Right renal pelvis (tissue), 4 donors: ENCODE data around the gene DENND11. TPM values are rescaled to one million over a fixed set of nuclear protein-coding genes. Genes with fewer than 3 reads are reported as not detected.
"Not testable (repeated sequence)": the region's sequence is repeated elsewhere in the genome, so short reads cannot be mapped to it uniquely, and the experiment has no call there.

Source experiments
- DNase-seq, 4 donors: peaks; one replicate each; pipeline ENCODE4 v3.0.0-alpha.2; 2013; ENCODE audit warnings: low read depth in 4 of 4, low spot score in 3 of 4, missing footprints in 1 of 4
- polyA plus RNA-seq, 4 donors: library from polyadenylated mRNA; unstranded; fragments of 120-200 nt; gene quantifications; one replicate each; pipeline ENCODE4 v1.2.1, GENCODE V29; 2013; ENCODE audit not compliant: insufficient read length in 4 of 4

DENND11 gene
- polyA plus RNA-seq, 4 donors = 24.8 to 30.9 (median 27.7) TPM

DNA sequence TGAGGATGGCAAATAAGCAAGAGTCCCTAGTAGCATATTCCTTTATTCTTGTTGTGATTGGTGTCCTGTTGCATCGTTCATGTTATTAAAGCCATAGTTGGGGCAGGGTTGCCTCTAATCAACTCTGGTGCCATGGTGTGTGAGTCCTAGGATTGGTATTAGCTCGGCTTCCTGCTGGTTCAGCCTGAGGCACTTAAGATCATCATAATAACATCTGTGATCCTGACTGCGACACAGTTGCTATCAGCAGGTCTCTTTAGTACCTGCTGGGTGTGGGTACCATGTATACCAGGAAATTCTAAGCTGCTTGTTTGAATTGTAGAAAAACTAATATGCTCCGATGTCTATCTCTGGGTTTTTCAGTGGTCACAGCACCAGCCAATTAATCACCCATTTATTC, 7.8 kb upstream of the DENND11 start:
- no peak for DNase-seq

DNA sequence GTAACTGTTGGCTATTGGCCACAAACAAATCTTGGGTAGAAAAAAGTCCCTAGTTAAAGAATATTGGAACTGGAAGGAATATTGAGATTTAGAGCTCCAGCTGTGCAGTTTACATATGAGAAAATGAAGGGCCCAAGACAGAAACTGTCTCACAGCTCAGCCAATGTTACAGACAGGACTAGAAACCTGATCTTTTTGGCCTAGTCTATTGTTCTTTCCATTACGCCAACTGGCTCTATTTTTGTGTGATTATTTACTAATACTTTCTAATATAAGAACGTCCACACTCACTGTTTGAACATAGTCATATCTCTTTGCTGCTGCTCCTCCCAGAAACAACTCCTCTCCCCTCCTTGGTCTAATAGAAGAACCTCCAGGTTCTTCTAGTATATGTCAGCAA, 7.4 kb upstream of the DENND11 start:
- no peak for DNase-seq

DNA sequence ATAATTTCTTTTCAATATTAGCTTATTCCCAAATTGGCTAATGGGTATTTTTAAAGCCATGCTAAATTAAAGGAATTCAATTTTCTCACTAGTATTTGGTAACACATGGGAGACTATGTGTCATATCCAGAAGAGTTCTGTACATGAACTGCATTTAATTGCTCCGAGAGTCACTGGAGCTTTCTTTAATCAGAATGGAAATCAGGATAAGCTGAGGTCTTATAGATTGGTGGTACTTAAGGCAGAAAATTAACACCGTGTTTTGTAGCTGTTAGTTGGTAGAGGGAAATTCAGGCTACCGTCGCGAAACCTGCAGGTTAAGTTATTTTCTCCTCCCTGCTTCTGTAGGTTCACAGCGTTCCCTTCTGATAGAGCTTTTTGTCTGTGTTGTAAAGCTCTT, 6.4 kb upstream of the DENND11 start, which contains the start of gene WEE2:
WEE2 (plus strand) TSS at position 3 of the 400 bp plus-strand sequence. CDS start 406 bp downstream, outside the sequence.
- no peak for DNase-seq

DNA sequence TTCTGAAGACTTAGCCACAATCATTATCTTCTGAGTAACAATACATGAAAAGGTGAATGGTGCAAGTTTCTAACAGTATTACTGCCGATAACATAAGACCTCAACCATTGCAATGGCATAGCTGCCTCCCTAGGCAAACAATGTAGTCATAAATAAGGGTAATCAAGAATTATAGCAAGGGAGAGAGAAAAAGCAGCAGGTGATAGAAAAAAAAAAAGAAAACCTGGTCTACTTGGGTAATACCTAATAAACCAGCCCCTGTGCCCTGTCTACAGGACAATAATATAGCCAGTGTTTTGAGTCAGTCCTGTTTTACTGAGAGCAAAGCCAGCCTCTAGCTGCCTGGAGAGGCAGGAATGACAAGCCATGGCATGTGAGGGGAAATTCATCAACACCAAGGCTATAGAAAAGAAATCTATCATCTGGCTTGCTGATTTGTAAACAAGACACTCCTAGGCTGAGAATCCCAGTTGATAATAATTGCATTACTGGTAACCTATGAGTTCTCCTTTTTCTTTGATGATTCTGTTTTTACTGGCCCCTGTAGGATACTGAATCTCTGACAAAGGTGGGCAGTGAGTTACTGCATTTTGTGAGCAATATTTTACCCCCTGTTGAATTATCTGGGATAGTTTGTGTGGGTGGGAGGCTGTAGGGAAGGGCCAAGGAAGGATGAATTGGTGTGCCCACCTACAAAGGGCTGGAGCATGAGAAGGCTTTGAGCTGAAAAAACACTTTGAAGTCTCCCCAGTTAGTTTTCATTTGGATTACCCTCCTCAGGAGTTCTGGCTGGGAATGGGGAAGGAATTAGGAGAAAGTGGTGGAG, 4.5 kb upstream of the DENND11 start:
- no peak for DNase-seq

DNA sequence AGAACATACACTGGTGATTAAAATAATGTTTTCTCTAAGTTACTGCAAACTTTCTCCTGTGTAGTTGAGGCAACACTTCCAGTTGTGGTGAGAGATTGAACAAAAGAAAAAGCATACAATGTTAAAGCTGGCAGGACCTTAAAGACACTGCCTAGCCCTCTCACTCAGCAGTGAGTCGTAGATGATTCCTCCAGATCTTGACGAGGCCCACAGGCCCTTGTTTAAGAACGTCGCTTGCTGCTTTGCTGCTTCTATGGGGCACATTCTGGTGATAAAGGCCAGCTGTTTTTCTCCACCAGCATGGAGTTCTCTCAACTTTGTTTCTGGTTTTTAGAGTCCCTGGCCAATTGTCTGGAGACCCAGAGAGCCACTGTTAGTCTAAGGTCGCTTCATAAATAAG, 2.8 kb upstream of the DENND11 start:
- DNase-seq = no peak

DNA sequence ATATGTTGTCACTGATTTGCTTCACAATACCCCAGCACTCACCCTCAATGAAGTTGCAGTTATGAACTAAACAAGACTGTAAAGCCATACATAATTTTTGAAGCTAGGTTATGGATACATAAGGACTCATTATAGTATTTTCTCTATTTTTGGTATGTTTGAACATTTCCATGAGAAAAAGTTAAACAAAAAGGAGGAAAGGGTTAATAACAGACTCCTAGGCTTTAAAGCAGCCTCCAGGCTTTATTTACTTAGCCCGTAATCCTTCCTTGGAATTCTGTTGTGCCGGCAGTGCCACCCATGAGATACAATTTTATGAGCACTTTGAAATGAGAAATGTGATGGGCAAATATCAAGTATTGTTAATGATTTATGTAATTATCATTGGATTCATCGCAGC, 2.1 kb upstream of the DENND11 start:
- DNase-seq = no peak

DNA sequence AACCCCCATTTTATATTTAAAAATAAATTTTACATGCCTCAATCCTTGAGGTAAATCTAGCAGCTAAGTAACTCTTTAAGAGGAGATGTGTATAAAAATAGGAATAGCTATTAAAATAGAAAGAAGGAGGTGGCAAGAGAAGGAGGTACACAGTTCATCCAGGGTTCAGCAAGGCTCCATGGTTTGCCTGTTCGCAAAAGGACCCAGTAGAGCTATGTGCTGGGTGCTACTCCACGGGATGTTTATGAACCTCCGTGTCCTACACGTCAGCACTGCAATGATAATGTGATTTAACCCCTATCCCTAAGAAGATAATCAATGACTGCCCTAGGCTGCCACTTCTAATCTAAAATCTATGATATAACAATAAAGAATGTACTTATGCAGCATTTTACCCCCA, 926 bp upstream of the DENND11 start:
- DNase-seq = no peak

DNA sequence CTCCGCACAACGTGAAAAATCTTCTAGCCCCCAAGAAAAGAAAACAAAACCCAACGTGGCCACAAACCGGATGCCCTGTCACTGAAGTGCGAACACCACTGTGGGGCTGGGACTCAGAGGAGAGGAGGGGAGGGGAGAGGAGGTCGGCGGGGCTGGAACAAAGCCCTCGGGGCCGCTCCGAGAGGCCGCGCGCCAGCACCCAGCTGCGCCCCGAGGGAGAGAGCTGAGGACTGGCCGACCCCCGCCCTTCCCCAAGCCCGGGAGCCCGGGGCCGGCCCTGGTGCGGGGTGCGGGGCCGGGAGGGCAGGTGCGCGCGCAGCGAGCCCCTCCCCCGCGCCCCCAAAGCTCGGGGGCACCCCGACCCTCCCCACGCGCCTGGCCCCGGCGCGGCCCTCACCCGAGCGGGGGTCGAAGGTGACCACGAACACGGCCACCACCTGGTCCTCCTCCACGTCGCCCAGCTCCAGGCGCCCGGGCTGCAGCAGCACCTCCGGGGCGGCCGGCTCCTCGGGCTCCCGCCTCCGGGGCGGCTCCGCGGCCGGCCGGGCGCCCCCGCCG, 398 bp downstream of the DENND11 start:
- DNase-seq = no peak

DNA sequence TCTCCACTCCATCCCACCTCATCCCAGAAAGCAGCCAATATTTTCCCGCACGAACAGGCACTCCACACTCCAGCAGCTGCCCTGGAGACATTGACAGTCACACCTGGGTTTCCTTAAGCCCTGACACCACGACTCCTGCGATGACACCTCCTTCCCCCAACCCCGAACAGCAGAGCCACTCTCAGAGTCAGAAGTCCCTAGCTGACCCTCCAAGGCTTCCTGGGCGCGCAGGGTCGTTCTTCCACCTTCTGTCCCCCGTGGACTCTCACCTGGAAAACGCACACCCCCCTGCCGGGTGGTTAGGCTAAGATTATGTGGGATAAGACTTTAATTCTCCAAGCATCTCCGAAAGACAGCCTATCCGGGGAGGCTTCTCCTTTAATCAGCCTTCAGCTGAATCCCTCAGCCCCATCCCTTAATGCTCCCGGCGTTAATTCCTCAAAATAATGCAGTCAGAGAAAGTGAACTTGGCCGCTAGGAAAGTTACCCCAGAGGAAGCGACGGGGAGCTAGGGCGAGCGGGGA, 1.1 kb downstream of the DENND11 start:
- DNase-seq = no peak

DNA sequence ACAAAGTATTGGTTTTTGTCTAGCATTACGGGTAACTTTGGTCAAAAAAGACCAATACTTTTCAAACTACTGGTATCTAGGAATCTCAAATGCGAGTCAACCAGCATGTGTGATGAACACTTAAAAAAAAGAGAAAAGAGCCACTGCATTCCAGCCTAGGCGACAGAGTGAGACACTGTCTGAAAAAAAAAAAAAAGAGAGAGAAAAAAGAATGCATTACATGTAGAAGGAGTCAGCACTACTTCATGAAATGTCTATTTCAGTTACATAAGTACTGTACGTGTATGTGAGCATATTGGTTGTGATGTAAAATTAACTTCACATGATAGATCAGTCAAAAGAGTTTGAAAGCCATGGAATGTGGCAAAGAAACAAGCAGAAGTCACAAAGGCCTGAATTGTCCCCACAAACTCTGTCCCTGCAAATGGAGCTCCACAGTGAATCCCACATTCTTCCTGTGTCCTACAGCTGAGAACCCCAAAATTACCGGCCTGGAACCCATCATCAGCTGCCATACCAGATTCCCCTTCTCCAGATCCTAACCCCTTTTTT, 1.6 kb downstream of the DENND11 start:
- DNase-seq = no peak

DNA sequence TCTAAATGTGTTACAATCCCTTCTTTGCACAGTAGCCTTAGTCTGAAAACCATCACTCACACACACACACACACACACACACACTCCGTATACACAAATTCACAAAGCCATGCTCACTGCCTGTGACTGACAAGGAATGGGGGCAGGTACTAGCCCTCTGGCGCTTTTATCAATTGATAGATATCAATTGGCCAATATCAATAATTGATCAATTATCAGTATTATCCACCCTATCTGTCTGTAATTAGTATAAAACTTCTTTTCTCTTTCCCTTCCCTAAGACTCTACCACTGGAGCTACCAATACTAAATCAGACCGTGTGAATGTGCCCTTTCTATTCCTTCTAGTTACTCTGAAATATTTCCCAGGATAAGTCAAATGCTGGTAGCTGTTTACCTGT, 2.1 kb downstream of the DENND11 start:
- no peak for DNase-seq

DNA sequence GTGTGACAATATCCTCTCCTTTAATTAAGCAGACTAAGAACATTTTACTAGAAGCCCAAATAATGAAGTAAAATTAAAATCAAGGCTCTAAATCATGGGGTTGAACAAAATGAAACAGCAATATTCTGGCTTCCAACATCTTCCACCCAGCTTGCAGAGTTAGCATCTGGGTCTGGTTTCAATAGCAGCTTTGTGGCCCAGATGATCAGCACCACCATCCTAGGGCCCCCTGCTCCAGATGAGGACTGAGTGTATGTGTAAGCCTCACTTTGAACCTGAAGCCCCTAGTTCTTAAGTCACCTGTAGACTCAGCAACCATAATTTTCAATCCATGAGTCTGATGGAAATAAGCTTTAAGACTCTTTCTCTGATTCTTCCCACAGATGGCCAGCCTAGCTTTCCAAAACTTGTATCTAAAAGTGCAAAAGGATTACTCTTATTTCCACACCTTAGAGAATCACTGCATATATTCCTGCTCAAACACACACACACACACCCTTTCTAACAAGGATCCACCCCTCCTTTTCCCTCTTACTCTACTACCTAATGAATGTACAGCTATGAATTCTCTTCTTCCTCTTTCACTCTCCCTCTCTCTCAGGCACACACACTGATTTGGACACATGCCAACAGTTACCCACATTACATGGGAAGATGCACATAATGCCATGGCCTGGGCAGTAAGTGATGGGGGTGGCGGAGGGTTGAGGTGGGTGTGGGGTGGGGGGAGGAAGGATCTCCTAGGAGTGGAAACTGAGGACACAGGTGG, 3.5 kb downstream of the DENND11 start:
- no peak for DNase-seq

DNA sequence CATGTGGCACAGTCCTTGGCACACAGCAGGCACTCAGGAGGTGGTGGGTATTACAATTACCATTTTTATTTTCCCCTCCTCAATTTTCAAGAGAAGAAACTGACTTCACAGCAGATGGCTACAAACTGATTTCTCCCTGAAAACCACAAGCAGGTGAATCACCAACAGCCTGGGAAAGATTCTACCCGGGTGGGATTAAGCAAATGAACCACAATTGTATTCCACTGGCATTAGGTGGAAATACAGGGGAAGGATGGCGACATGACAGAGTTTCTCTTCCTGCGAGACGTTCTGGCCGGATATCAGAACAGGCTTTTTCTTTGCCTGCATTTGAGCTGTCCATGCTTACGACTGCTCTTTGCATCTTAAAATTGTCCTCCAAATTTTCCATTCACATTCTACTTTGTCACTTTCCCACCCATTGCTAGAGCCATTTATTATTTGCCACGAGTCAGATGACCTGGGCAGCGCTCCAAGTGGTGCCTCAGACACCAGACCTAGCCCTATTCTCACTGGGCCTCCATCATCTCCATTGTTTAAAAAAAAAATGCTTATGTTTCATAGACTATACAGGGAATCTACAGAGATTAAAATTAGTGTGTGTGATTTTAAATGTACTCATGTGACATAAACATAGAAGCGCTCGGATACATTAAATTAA, 4.6 kb downstream of the DENND11 start:
- no peak for DNase-seq

DNA sequence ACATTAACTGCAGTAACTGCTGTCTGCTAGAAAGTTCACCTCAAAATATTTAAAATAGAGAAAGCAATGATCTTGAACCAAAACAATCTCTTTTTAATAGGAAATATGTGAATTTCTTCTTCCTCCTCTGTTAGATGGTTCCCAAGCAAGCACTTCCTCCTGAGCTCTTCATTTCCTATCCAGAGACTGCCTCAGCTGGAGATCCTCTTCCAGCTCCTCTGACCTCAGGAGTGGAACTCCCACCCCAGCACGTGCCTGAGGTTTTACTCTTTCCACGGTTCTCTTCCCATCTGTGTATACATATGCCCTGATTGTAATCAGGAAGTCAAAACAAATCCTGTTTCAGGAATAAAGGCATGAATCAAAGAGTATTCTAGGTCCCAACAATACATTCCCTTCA, 5.6 kb downstream of the DENND11 start:
- no peak for DNase-seq

DNA sequence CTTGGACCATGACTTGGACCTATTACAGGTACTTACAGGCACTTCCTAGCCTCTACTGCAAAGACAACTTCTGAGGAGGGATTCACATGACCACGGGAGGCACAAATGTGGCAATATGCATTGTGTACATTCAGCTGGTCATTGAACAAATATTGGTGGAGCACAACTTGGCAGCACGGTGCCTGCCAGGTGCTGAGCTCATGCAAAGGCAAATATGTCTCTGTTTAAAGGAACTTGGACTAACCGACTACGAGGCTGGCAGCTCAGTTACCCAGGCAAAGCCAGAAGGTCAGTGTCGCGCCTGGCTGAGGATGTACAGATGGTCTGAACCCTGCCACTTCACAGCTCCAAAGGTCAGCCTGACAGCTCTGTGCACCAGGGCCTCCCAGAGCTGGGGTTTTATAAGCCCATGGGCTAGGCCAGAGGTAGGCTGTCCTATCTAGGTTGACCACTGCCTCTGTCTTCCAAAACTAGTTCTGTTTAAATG, 6.1 kb downstream of the DENND11 start:
- DNase-seq = no peak

DNA sequence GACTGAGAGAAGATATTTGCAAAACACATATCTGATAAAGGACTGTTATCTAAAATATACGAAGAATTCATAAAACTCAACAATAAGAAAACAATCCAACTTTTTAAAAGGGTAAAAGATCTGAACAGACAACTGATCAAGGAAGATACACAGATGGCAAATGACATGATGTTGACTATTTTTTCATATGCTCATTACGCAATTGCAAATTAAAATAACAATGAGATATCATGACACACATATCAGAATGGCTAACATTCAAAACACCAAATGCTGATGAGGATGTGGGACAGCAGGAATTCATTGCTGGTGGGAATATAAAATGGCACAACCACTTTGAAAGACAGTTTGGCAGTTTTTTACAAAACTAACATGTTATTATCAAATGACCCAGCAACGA, 8.9 kb downstream of the DENND11 start:
- DNase-seq = no peak

DNA sequence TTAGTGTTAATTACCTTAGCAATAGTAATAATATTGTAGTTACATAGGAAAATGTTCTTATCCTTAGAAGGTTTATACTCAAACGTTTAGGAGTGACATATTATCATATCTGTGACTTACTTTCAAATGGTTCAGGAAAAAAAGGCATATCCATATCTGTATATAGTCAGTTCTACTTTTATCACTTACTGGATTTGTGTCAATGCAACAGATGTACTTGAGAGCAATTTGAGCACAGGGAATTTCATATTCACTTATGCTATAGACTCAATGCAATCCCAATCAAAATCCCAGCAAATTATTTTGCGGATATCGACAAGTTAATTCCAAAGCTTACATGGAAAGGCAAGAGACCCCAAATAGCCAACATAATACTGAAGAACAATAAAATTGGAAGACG, 10.0 kb downstream of the DENND11 start:
- no peak for DNase-seq

DNA sequence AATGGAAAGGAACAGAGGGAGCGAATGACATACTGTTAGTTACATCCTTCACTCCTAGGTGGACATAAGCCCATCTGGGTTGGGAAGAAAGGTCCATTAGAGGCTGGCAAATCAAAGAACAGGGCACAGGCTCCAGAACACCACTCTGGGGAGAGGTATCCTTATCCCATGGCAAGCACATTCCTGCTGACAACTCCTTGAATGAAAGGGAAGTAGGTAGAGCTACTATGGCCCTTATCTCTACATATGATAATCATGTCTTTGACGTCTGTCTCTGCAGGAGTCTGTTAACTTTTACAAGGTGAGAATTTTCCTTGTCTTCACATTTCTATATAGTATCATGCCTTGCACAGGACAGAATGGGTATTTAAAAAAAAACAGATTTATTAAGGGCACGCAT, 10.4 kb downstream of the DENND11 start:
- DNase-seq = no peak

DNA sequence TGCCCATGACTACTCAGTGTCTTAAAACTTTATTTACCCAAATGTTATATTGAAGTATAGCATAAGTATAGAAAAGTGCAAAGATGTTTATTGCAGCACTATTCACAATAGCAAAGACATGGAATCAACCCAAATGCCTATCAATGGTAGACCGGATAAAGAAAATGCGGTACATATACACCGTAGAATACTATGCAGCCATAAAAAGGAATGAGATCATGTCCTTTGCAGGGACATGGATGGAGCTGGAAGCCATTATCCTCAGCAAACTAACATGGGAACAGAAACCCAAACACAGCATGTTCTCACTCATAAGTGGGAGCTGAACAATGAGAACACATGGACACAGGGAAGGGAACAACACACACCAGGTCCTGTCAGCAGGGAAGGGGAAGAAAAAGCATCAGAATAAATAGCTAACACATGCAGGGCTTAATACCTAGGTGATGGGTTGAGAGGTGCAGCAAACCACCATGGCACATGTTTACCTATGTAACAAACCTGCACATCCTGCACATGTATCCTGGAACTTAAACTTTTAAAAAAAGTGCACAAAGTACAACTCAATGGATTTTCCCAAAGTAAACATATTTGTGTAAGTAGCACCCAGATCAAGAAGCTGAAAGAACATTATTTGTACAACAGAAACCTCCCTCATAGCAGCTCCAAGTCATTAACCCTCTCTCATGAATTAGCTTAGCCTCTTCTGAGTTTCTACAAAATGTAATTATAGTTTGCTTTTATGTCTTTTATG, 12.7 kb downstream of the DENND11 start:
- DNase-seq = not testable (repeated sequence)

DNA sequence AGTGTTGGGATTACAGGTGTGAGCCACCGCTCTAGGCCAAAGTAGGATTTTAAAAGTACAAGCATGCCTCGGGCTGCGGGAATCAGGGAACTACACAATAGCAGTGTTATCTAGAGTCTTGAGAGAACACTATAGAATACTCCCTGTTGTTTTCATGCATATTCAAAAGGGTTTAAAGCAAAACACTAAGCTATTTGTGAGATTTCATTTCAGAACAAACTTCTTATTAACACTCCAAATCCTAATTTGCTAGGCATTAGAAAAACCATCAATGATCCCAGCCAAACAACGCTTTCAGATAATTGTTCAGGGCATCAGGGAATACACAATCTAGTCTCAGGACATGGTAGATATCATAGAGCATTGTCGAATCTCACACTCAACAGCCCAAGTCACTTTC, 13.9 kb downstream of the DENND11 start:
- no peak for DNase-seq
